HepG2 (cell line): ENCODE data around the gene NCOA1. TPM values are rescaled to one million over a fixed set of nuclear protein-coding genes. Genes with fewer than 3 reads are reported as not detected.

Experiments
- ATAC-seq: fragments of 200-7000 bp; cut with Tn5 transposase; 3 replicates; pipeline ENCODE4 v1.9.1; 2020; ENCODE audit warnings: mild to moderate bottlenecking, moderate library complexity
- BruUV-seq: library from RNA; stranded (reverse); fragments of 400-500 nt; replicated peaks from 2 replicates; lab custom pipeline; 2021; lab: Mats Ljungman, UMichigan
- CTCF ChIA-PET: fragments of 300-600 bp; formaldehyde crosslinking; extraction: SDS; loops from one replicate; lab custom pipeline; 2021; ENCODE audit warnings: low total read pairs, inconsistent platforms, low intra/inter-chr PET ratio; lab: Yijun Ruan, JAX
- POLR2A ChIA-PET: fragments of 350-600 bp; sonication (Branson Sonifier 250); formaldehyde crosslinking; loops from one replicate; lab custom pipeline; 2020; ENCODE audit warnings: antibody characterized with exemption, inconsistent platforms; lab: Yijun Ruan, JAX
- DNase-seq: peaks from one replicate; pipeline ENCODE4 v3.0.0-alpha.2; 2015; ENCODE audit warnings: low spot score
- FAIRE-seq: peaks from 3 replicates; lab custom pipeline; 2011; peaks lifted over from hg19 to GRCh38; lab: Jason Lieb, UNC
- H2AFZ ChIP-seq: one replicate; pipeline ENCODE4 v1.6.1; 2011; ENCODE audit warnings: low read length, inconsistent platforms
- H3K27ac ChIP-seq: fragments of 300-600 bp; 3 replicates; pipeline ENCODE4 v1.8.0; 2011; ENCODE audit warnings: mixed run types, mild to moderate bottlenecking, mixed read lengths, low read length, inconsistent platforms; ENCODE audit not compliant: insufficient read depth; ENCODE audit errors: extremely low read length
- H3K27me3 ChIP-seq, 2 experiments: fragments of 200-600 bp in 1 of 2; 2 replicates in 1 of 2; 3 replicates in 1 of 2; pipeline versions ENCODE4 v1.6.0 to v1.8.0; 2011; ENCODE audit warnings: low read length in 2 of 2, mild to moderate bottlenecking in 2 of 2, moderate library complexity in 2 of 2, inconsistent platforms in 1 of 2; ENCODE audit not compliant: insufficient read depth in 2 of 2, control insufficient read depth in 1 of 2
- H3K36me3 ChIP-seq, 2 experiments: fragments of 200-600 bp in 1 of 2; replicated peaks in 1 of 2; 2 replicates in 1 of 2; 3 replicates in 1 of 2; pipeline versions ENCODE4 v1.5.1 to v1.8.0; 2011; ENCODE audit warnings: low read length in 2 of 2, inconsistent platforms in 1 of 2; ENCODE audit not compliant: insufficient read depth in 2 of 2, control insufficient read depth in 1 of 2
- H3K4me1 ChIP-seq: 2 replicates; pipeline ENCODE4 v1.5.1; 2012; ENCODE audit warnings: low read length, inconsistent platforms; ENCODE audit not compliant: insufficient read depth
- H3K4me2 ChIP-seq: 2 replicates; pipeline ENCODE4 v1.6.0; 2011; ENCODE audit warnings: low read depth, low read length, inconsistent platforms
- H3K4me3 ChIP-seq, 3 experiments: fragments of 200-600 bp in 1 of 3; sonication (generic), shearing (Covaris generic) in 1 of 3; replicated peaks in 1 of 3; 2 replicates each; pipeline ENCODE4 v1.5.1; 2011 to 2016; ENCODE audit warnings: low read length in 3 of 3, inconsistent platforms in 2 of 3, low read depth in 2 of 3, mild to moderate bottlenecking in 2 of 3, control low read depth in 1 of 3, mixed read lengths in 1 of 3; ENCODE audit not compliant: insufficient read depth in 1 of 3
- H3K79me2 ChIP-seq: one replicate; pipeline ENCODE4 v1.6.1; 2011; ENCODE audit warnings: low read length, inconsistent platforms; ENCODE audit not compliant: insufficient read depth
- H3K9ac ChIP-seq: 2 replicates; pipeline ENCODE4 v1.6.0; 2011; ENCODE audit warnings: mild to moderate bottlenecking, low read depth, low read length, inconsistent platforms; ENCODE audit not compliant: insufficient read depth
- H3K9me3 ChIP-seq: 2 replicates; pipeline ENCODE4 v1.5.1; 2012; ENCODE audit warnings: mild to moderate bottlenecking, low read length
- H4K20me1 ChIP-seq: 2 replicates; pipeline ENCODE4 v1.6.0; 2011; ENCODE audit warnings: inconsistent platforms, mild to moderate bottlenecking, low read length, moderate library complexity; ENCODE audit not compliant: insufficient read depth
- ADNP ChIP-seq: sonication (generic); formaldehyde crosslinking; IDR thresholded peaks from 2 replicates; pipeline ENCODE4 v1.4.0; 2020; ENCODE audit warnings: missing genetic modification reagents
- AGO2 ChIP-seq: fragments of 200-400 bp; formaldehyde crosslinking; optimal IDR thresholded peaks from 2 replicates; pipeline ENCODE3; 2017; ENCODE audit warnings: mild to moderate bottlenecking, low read depth, low read length, moderate library complexity
- CTCF ChIP-seq: sonication (generic); formaldehyde crosslinking; IDR thresholded peaks from 2 replicates; pipeline ENCODE4 v1.5.0; 2020; ENCODE audit warnings: mild to moderate bottlenecking, missing genetic modification reagents, moderate library complexity
- HNRNPH1 ChIP-seq: fragments of 200-400 bp; formaldehyde crosslinking; optimal IDR thresholded peaks from 2 replicates; pipeline ENCODE3; 2017; ENCODE audit warnings: mild to moderate bottlenecking, low read depth, low read length
- KDM6A ChIP-seq: IDR thresholded peaks from 2 replicates; pipeline ENCODE4 v1.6.1; 2016; ENCODE audit warnings: low read depth
- MAFF ChIP-seq: IDR thresholded peaks from 2 replicates; pipeline ENCODE4 v1.6.1; 2011; ENCODE audit warnings: low read depth, low read length, improper control_type of control experiment
- MAFK ChIP-seq, 2 experiments: IDR thresholded peaks in 1 of 2; conservative IDR thresholded peaks in 1 of 2; 2 replicates each; pipeline ENCODE4 v1.6.1; 2011; ENCODE audit warnings: improper control_type of control experiment in 2 of 2, low read length in 2 of 2
- MTA1 ChIP-seq: sonication (generic); formaldehyde crosslinking; IDR thresholded peaks from 2 replicates; pipeline ENCODE4 v1.4.0; 2020; ENCODE audit warnings: missing genetic modification reagents, mild to moderate bottlenecking, borderline replicate concordance
- PHF20 ChIP-seq: sonication (generic); formaldehyde crosslinking; IDR thresholded peaks from 2 replicates; pipeline ENCODE4 v1.5.0; 2020; ENCODE audit warnings: mild to moderate bottlenecking, missing genetic modification reagents
- UBTF ChIP-seq: sonication (generic); formaldehyde crosslinking; IDR thresholded peaks from 2 replicates; pipeline ENCODE4 v1.4.0; 2020; ENCODE audit warnings: mild to moderate bottlenecking, missing genetic modification reagents
- ZNF350 ChIP-seq: sonication (generic); formaldehyde crosslinking; IDR thresholded peaks from 2 replicates; pipeline ENCODE4 v1.4.0; 2020; ENCODE audit warnings: mild to moderate bottlenecking, low read depth, missing genetic modification reagents, borderline replicate concordance
- ZNF768 ChIP-seq: sonication (generic); formaldehyde crosslinking; IDR thresholded peaks from 2 replicates; pipeline ENCODE4 v1.4.0; 2020; ENCODE audit warnings: missing genetic modification reagents
- ZNF839 ChIP-seq: sonication (generic); formaldehyde crosslinking; IDR thresholded peaks from 2 replicates; pipeline ENCODE4 v1.4.0; 2020; ENCODE audit warnings: missing genetic modification reagents, mild to moderate bottlenecking, borderline replicate concordance
- WGBS: methylation state at CpG from one replicate; pipeline ENCODE4 v1.1.6; 2017; ENCODE audit warnings: low lambda C conversion rate; 5-methylcytosine and 5-hydroxymethylcytosine counted together
- in situ Hi-C: cut with HindIII; loops from 2 replicates; pipeline ENCODE4 v1.10.0; 2017; ENCODE audit warnings: low pct_unique_long_range_greater_than_20kb; ENCODE audit not compliant: extremely low pct_ligation_motif_present
- intact Hi-C: fragments of 100-400 bp; cut with micrococcal nuclease; formaldehyde crosslinking; loops from one replicate; pipeline ENCODE4 v1.10.0; 2022; ENCODE audit not compliant: unreplicated experiment
- polyA plus RNA-seq, 8 experiments: library from polyadenylated mRNA; depleted of rRNA in 3 of 8; stranded (reverse) in 7 of 8; unstranded in 1 of 8; fragments of >200 nt; fragmentation: Illumina TruSeq in 4 of 8; extraction: Trizol in 4 of 8; gene quantifications; 2 replicates each; pipeline versions ENCODE4 v1.2.1 to v1.2.3, GENCODE V29; 2011 to 2016; ENCODE audit warnings: low read depth in 4 of 8, missing spikeins in 1 of 8, mixed read lengths in 1 of 8; ENCODE audit not compliant: insufficient read depth in 1 of 8
- total RNA-seq, 5 experiments: library from RNA; depleted of rRNA; stranded (reverse); fragments of >200 nt; fragmentation: Illumina TruSeq; extraction: Trizol; gene quantifications; 2 replicates each; pipeline ENCODE4 v1.2.3, GENCODE V29; 2016; ENCODE audit warnings: low read depth in 1 of 5
- TF ChIP-seq, protein P1 (sequence below): IDR thresholded peaks from 2 replicates; pipeline ENCODE4 v1.6.1; 2016; ENCODE audit warnings: missing genetic modification reagents, missing compliant biosample characterization

NCOA1 gene
- total and polyA plus RNA-seq, 2 of the 13 experiments (the other 11 are each of a cell fraction or from before 2014, with no cell fraction given), result 10.0 to 10.4 TPM

- no TSS peak for BruUV-seq
- Histone ChIP-seq H3K4me3 (no peak overlapping the region), H3K27ac (no peak overlapping the region), H3K4me2 (no peak overlapping the region)
- TF ChIP-seq ADNP (CRISPR knock-in tag), result no peak
- peak; percentile 15; the same call in 1 of the 2 replicates for TF ChIP-seq MAFF
- TF ChIP-seq MAFK (conservative IDR thresholded peaks at IDR 0.05 in 1 of 2, IDR thresholded peaks at IDR 0.05 in 1 of 2; ENCODE audit: low read length in 2 of 2), result peak; percentile 3 to 48; a peak in 1 of 4 replicates
- TF ChIP-seq, all 625 proteins: peak for 2
- in situ Hi-C loops (no loop called here), intact Hi-C loops (no loop called here)
- H3K79me2 ChIP-seq, result no peaks in the 10 kb centered on the region
- H4K20me1 ChIP-seq, result no peaks in the 10 kb centered on the region
- ATAC-seq, result no peak
- no peaks in the 10 kb centered on the region for H3K4me1 ChIP-seq
- FAIRE-seq, result no peak
- no peak for DNase-seq
- no peak overlapping the region for H2AFZ ChIP-seq
- H3K36me3 ChIP-seq, result no peaks in the 10 kb centered on the region
- WGBS, result 51% methylated on average over 1 of the region's 1 CpG
- POLR2A ChIA-PET, result interaction anchor here (0.7 kb wide), 1 partner anchor 449 kb away, joined by 3 read pairs; no protein-coding TSS in a partner anchor
- no peaks in the 10 kb centered on the region for H3K9me3 ChIP-seq
- no peaks in the 10 kb centered on the region for H3K27me3 ChIP-seq
- CTCF ChIA-PET, result no interaction called here
- no peak overlapping the region for H3K9ac ChIP-seq
Measured at GRCh38 chr2:24625728-24626127, 134.7 kb downstream of the NCOA1 start.

DNA sequence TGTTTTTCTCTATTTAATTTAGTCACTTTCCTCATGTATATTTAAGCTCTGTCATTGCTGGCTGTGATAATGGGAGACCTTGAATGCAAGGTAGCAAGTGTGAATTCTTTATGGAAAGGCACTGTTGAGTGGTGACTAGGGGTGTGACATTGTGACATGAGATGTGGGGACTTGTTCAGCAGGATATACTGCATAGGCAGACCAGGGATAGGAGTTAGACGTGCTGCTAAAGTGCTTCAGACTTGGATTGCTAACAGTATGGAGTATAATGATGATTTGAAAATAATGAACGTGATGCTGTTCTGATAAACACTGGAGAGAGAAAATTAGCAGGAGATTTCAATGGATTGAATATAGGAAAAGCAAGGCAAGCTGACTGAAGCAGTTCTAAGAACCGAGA, 135.1 kb downstream of the NCOA1 start:
- intact Hi-C loops (no loop called here), in situ Hi-C loops (no loop called here)
- CTCF ChIA-PET, result no interaction called here
- POLR2A ChIA-PET, result no interaction called here
- no peaks in the 10 kb centered on the region for H4K20me1 ChIP-seq
- no peaks in the 10 kb centered on the region for H3K27me3 ChIP-seq
- H2AFZ ChIP-seq, result no peak overlapping the region
- no peak overlapping the region for H3K4me2 ChIP-seq
- no peak overlapping the region for H3K9ac ChIP-seq
- no TSS peak for BruUV-seq
- no peak overlapping the region for H3K4me3 ChIP-seq
- 67% methylated on average over 3 of the region's 3 CpGs for WGBS
- ATAC-seq (no peak), FAIRE-seq (no peak), DNase-seq (no peak)
- no peaks in the 10 kb centered on the region for H3K4me1 ChIP-seq
- no peaks in the 10 kb centered on the region for H3K36me3 ChIP-seq
- H3K79me2 ChIP-seq, result no peaks in the 10 kb centered on the region
- H3K9me3 ChIP-seq, result no peaks in the 10 kb centered on the region
- H3K27ac ChIP-seq, result no peak overlapping the region
- TF ChIP-seq ZNF768 (CRISPR knock-in tag) (no peak), CTCF (no peak), HNRNPH1 (no peak), ZNF839 (CRISPR knock-in tag) (no peak), MTA1 (no peak), AGO2 (no peak), PHF20 (CRISPR knock-in tag) (no peak), UBTF (CRISPR knock-in tag) (no peak), KDM6A (CRISPR knock-in tag) (no peak), ZNF350 (CRISPR knock-in tag) (no peak)
- TF ChIP-seq, protein P1, sequence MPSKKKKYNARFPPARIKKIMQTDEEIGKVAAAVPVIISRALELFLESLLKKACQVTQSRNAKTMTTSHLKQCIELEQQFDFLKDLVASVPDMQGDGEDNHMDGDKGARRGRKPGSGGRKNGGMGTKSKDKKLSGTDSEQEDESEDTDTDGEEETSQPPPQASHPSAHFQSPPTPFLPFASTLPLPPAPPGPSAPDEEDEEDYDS, result no peak
